ENCODE results near the gene IL1RAPL1.

Gene IL1RAPL1

DNA sequence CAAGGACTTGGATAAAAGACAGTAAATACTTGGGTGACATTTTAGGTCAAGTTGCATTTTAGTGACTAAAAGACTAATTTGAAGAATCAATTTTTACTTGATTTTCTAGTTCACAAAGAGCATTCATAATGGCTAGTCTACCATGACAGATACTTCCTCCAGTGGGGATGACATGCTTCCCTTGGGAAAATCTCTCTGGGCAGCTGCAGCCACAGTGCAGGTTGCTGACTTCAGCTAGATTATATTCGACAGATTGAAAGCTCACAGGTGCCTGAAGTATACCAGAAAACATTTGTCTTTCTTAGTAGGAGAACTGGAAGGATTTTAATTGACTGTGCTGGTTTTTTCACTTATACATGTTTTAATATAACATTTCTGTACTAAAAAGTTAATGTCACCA lies 1418.6 kb downstream of the IL1RAPL1 start:
- no peak for DNase-seq (ENCODE audit: low read depth in 2 of 2, low spot score in 1 of 2)

Measured in stimulated activated CD8-positive, alpha-beta memory T cell treated with anti-CD3 and anti-CD28 coated beads, Interleukin-4, amount 100 ng/mL, for 1 hour (primary cell).